HK-2 (cell line): ENCODE data around the gene KRT73.
A peak's percentile ranks its signal among the peaks of the same experiment; 100 is the strongest.
"Not testable (repeated sequence)": the region's sequence is repeated elsewhere in the genome, so short reads cannot be mapped to it uniquely, and the experiment has no call there.

Experiments
- DNase-seq: peaks from one replicate; pipeline ENCODE4 v3.0.0-alpha.2; 2018; ENCODE audit not compliant: unreplicated experiment

Gene KRT73

DNA sequence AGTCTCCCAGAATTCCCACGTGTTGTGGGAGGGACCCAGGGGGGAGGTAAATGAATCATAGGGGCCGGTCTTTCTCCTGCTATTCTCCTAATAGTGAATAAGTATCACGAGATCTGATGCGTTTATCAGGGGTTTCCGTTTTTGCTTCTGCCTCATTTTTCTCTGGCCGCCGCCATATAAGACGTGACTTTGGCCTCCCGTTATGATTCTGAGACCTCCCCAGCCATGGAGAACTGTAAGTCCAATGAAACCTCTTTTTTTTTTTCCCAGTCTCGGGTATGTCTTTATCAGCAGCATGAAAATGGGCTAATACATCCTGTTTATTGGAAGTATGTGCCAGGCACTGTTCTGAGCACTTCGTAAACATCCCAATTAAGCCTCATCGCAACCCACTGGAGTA is 17.9 kb downstream of the KRT73 start:
- no peak for DNase-seq

DNA sequence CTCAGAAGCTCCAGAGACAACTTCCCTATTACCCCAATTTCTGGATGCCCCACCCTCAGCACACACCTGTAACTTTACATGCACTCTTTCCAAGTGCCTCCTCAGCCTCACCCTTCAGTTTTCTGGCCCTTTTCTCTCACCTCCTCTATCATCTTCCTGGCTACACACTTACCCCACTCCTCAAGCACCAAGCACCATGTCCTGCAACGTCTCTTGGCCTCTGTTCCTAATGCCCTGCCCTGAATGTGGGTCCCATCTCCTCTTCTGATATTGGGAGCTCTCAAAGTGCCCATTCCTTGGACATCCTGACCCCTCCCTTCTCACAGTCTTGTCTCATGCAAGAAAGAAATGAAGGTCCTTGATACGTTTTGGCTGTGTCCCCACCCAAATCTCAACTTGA is 18.3 kb downstream of the KRT73 start:
- no peak for DNase-seq

DNA sequence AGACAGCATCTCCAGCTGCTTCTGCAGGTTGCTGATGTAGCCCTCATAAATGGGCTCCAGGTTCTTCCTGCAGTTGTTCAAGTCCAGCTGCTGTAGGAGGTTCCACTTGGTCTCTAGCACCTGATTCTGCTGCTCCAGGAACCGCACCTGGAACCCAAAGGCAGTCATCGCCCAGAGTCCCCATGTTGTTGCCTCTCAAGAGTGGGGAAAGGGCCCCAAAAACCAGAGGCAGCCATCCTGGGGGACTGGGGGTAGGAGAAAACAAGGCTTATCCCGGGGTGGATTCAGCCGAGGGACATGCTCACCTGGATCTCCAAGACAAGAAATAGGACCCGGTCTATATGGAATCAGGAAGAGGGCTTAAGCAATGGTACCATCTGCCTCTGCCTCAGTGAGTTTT is 19.4 kb downstream of the KRT73 start:
- no peak for DNase-seq

DNA sequence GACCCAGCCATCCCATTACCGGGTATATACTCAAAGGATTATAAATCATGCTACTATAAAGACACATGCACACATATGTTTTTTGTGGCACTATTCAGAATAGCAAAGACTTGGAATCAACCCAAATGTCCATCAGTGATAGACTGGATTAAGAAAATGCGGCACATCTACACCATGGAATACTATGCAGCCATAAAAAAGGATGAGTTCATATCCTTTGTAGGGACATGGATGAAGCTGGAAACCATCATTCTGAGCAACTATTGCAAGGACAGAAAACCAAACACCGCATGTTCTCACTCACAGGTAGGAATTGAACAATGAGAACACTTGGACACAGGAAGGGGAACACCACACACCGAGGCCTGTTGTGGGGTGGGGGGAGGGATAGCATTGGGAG is 24.1 kb downstream of the KRT73 start:
- not testable (repeated sequence) for DNase-seq

DNA sequence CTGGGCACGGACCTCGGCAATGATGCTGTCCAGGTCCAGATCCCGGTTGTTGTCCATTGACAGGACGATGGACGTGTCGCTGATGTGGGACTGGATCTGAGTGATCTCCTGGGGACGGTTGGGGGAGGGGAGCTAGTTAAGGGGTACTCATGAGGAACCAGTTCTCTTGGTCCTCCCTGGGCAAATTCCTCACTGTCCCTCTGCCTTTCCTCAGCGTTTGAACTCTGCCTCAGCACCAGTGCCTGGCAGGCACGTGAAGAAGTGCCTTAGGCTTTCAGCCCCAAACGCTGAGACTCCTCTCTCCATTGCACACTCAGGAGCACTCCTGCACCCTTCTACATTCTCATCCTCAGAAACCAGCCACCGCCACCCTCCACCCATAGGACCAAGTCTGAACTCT is 26.8 kb downstream of the KRT73 start:
- no peak for DNase-seq

DNA sequence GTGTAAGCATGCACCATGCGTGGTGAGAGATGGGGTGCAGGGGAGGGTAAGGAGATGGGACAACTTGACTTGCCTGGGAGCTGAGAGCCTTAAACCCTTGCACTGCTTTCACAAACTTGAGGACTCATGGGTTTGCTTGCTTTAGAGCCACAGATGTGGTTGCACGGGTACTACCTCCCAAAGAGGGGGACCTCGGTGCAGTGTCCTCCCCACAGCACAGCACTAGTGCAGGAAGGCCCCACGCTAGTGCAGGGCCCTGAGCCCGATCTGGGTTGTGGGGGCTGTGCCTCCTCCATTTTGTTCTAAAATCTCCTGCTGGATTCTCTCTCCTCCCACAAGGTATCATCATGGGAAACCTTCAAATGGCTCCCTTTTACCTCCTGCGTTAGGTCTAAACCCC is 28.3 kb downstream of the KRT73 start:
- DNase-seq: no peak

DNA sequence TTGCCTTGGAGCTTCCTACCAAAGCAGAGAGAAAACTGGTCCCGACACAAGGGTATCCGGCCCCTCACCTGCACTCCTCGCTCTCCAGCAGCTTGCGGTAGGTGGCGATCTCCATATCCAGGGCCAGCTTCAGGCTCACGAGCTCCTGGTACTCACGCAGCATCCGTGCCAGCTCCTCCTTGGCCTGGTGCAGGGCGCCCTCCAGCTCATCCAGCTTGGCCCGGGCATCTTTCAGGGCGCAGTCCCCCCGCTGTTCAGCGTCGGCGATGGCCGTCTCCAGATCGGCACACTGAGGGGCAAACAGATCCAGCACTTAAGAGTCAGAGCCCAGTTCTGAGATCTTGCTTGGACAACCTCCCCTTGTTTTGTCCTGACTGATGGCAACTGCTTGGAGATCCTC is 30.8 kb downstream of the KRT73 start:
- DNase-seq: no peak

DNA sequence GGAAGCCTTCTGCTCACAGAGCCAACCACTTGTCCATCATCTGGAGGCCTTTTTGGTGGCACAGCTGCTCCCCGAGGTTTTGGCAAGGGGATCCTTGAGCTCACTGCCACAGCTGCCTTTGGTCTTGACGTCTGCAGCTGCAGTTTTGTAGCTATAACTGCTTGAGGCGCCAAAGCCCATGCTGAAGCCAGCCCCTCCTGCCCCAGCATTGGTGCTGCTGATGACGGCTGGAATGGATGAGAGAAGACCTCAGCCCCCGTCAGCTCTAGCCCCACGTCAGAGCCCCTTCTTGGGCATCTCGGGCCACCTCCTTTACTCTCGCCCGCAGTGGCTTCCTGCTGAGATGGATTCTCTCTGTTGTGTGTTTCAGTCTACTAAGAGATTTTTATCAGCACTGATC is 32.4 kb downstream of the KRT73 start:
- no peak for DNase-seq

DNA sequence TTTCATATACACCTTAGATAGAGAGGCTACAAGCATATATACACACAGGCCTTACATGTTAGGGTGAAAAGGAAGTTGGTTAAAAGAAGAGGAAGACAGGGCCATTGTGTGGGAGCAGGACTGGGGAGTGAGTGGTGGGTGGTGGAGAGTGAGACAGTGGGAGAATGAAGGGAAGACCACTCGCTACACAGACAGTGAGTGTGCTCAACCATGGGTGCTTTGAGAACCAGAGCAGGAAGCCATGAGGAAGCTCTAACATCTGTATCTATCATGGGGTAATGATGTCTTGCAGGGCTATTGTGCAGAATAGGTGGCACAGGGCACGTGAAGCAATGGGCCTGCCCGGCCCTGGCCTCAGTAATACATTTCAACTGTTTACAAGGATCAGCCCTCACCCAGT is 33.3 kb downstream of the KRT73 start:
- no peak for DNase-seq

DNA sequence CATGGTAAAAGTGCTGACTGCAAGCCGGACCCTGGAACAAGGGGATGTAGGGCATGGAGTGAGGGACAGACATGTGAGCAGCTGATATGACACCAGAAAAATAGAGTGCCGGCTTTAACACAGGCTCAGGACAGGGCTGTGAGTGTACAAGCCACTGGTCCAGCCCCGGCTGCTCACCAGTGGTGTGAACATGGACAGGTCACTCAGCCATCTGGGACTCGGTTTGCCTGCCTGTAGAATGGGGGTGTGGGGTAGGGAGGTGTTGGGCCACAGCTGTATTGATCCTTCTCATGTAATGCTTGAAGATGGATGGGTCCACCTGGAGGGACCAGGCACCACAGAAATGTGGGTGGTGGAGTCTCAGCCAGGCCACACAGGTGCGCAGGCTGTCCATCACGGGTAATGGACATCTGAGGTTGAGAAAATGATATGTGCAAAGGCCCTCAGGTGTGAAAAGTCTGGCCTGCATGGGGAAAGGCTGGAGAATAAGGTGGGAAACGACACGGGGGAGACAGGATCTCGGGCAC is 34.1 kb downstream of the KRT73 start:
- no peak for DNase-seq

DNA sequence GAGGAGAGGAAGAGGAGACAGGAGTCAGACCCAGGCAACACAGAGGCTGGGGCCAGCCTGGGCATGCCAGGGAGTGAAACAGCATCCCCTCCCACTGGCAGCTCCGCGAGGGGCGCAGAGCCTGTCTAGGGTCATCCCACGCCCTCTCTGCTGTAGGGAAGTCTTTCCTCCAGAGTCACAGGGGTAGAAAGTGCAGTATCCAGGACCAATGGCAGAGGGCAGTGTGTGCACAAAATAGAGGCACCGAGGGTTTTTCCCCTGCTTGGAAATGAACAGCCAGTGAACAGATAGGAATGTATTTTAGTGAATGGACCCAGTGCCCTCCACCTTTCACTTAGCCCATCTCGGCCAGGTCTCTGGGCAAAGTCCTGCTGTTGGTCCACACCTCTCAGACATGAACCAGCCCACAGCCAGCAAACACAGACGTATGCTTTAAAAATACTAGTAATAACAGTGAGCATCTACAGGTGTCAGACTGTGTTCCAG is 35.3 kb downstream of the KRT73 start:
- peak; percentile 51 for DNase-seq

DNA sequence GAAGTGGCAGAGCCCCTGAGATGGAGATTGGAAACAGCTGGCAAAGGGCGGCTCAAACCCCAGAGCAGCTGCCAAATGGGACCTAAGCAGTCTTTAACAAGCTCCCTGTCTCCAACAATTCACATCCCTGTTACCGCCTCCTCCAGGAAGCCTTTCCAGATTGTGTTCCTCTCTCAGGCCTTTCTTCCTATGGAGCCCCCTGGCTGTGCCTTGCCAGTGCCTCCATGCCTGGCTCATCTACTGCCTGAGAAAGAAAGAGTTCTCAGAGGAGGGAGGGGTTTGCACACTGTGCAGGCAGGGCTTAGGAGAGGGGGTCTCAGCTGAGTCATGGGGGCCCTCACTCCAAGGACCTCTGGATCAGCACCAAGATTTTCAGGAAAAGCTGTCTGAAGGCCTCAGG is 35.9 kb downstream of the KRT73 start:
- no peak for DNase-seq

DNA sequence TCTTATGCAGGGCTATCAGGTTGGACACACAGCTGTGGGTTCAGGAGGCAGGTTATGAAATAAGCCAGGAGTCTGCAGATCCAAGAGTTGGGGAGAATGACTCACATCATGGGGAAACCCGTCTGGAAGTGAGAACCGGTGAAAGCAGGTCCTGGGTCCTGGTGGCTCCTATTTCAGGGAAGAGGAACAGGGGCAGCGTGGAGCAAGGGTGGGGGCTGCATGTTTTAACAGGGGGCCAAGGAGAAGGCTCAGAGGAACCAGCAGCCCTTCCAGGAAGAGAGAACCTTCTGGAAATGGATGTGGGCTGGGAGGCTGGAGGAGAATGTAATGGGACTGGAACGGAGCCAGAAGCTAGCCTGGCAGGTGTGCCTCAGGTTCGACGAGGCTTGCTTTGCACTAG is 36.9 kb downstream of the KRT73 start:
- DNase-seq: no peak

DNA sequence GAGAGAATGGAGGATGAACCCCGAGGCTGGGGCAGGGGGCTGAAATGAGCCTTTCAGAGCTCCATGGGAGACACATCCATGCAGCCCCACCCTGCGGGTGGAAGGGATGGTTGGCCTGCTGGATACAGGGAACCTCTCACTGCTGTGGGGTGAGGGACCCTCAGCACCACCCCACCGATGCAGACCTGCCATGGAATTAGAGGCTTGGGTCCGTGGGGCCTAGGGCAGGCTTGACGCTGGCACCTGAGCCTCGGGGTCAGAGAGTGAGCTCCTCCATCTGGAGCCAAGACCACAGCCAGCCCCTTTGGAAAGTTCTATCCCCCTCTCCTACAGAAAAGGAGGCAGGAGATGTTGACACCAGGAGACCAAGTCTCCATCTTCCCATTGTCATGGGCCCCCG is 37.3 kb downstream of the KRT73 start:
- DNase-seq: no peak

DNA sequence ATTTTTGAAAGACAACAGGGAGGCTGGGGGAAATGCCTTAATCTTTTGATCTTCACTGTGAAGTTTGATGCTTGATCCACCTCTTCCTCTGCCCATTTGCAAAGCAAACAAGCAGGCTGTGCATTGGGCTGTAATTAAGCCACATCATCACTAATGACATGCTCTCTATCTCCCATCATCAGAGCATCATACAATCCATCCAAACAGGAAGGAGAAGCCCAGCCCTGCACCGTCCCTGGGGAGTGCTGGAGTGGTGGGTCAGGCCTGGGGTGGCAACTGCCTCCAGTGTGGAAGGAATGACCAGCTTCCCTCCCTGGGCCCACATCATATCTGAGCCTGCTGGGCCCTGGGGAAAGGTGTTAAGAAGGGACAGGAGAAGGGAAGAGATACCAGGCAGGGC is 37.9 kb downstream of the KRT73 start:
- DNase-seq: no peak

DNA sequence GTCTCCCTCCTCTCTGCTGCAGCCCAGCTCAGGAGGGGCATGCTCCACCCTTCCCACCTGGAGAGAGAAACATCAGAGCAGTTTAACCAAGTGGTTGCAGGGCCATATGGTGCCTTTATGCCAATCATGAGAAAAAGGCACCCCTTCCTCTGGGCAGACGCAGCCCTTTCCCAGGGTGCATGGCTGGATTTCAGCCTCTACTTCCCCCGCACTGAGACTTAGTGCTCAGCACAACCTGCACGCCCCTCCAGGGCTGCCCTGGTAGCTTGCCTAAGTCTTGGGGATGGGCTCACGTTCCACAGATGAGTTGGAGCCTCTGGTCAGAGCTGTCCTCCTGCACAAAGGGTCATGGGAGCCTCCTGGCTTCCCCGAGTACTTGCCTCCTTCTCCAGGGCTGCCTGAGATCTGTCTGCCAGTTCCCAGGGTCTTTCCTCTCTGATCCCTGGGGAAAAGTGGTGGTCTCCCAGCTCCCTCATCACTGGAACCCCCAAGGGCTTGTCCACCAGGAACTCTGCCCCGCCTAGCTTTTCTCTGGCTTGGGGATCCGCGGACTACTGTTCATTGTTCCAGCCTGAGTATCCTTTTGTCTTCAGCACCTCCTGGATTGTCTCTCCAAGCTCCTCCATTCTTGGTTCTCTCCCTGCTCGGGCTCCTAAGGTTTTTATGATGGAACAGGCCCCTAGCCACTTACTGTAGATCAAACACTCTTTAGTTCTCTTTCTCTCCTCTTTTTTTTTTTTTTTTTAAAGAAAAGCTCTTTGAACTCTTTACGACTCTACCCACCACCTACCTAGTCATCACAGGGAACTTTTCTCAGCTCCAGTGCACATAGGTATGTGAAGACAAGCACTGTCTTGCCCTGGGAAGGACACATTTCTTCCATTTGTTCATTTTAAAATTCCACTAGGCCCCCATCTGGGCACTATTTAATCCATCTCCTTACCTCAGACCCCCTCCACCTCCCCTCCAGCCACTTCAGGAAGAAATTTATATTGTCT is 38.6 kb downstream of the KRT73 start:
- no peak for DNase-seq

DNA sequence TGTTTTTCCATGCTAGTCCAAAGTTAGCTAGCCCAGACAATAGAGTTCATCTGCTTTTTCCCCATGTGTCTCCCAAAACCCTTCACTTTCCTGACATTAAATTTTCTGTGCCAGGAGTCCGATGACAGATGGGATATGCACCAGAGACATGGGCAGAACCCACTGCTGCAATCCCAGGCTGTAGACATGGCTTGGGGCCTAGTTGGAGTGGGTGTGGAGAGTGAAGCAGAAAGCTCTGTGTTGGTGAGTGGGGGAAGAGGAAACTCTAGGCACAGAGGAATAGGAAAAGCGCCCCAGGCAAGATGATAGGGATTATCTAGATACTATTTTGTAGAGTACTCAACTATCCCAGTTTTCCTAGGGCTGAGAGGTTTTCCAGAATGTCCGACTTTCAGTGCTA is 39.9 kb downstream of the KRT73 start:
- no peak for DNase-seq

DNA sequence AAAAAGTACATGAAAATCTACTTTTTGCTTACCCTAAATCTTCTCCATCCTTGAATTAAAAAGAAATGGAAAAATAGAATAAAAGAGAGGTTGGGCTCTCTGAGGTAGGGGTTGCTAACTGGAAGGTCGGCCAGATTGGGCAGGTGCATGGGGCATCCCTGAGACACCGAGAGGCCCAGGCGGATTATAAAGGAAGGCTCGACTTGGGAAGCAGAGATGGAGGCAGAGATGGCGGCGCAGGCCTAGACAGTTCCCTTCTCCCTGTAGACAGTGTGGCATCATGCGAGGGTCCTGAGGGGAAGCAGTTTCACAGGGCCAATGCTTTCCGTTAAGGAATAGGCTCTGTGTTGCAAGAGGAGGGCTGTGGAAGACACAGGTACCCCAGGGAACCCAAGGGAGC is 41.0 kb downstream of the KRT73 start:
- no peak for DNase-seq

DNA sequence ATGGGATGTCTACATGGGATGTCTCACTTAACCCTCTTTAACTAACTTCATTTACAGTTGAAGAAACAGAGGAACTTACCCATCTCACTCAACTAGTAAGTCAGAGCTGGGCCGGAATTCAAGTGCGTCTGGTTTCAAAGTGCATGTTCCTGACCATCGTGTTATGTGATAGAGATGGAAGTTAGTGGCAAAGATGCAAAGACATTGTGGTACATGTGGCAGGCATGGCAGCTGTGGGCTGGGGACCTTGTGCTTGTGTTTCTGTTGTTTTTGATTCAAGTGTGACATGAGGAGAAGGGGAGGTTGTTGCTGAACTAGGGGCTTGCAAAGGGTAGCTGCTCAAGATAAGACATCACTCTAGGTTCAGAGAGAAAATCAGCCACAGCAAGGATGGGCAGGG is 42.4 kb downstream of the KRT73 start:
- DNase-seq: no peak

DNA sequence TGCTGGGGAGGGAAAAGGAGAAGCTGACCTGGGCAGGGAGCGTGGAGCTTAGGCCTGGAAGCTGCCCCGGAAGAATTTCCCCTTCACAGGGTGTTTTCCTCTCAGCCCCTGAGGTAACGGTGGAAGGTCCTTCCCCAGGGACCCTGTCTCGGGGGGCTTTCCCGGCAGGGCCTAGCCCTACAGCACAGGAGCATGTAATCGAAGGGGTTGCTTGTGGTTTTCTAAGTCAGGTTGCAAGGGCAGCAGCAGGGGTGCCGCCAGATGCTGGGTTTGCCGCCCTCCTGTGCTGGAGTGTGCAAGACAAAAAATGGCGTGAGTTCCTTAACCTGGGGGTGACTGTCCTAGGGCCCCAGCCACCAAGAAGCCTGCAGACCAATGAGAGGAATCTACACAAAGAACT is 43.1 kb downstream of the KRT73 start:
- DNase-seq: no peak

DNA sequence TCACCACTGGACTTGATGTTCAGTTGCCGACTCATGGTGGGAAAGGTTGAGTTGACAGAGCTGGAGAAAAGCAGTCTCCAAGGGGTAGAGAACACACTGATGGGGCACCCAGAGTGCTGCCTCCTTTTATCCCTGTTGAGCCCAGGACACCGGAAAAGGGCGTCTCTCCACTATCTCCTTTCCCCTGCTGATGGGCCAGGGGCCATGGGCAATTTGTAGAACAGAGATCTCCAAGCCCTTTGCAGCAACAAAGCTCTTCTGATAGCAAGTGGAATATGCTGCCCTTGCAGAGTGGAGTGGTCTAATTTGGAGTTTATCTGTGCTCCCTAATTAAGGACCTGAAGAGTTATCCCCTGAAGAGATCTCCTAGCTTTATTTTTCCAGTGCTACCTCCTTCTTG is 44.6 kb downstream of the KRT73 start, which contains the start of gene KRT74:
Gene KRT74 (minus strand): TSS at position 101 of the 400 bp plus-strand sequence. CDS start 66 bp downstream, at position 35.
- DNase-seq: no peak

DNA sequence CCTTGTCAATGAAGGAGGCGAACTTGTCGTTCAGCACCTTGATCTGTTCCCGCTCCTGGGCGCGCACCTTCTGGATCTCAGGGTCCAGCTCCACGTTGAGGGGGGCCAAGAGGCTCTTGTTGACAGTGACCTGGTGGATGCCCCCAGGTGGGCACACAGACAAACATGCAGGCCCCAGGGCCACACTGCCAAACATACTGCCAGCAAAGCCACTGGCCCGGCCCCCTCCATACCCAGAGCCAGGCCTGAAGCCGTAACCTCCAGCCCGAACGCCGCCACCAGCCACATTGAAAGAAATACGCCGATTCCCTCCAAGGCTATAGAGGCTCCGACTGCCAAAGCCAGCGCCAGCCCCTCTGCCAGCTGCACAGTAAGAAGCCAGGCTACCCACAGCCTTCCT is 45.1 kb downstream of the KRT73 start:
- no peak for DNase-seq

DNA sequence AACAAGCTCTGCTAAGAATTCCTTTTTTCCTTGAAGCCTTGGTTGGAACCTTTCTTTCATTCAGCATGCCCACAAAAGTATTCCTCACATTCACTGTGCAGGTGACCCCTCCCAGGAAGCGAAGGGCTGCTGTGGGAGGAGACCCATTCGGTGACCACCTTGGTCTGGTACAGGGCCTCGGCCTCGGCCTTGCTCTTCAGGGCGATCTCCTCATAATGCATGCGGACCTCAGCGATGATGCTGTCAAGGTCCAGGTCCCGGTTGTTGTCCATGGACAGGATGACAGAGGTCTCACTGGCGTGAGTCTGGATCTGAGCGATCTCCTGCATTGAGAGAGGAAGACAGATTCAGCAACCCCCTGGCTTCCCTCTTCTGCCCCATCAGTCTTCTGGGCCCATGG is 47.8 kb downstream of the KRT73 start:
- no peak for DNase-seq
